Keratinocyte (primary cell): ENCODE measurements around the gene RAB8A.

ENCODE experiments used
- EZH2 ChIP-seq: IDR thresholded peaks from one replicate; pipeline ENCODE4 v1.6.1; 2012; ENCODE audit warnings: inconsistent platforms, mild to moderate bottlenecking, low read length, moderate library complexity
- TF ChIP-seq, protein P1 (sequence below), 3 experiments: IDR thresholded peaks in 1 of 3; conservative IDR thresholded peaks in 1 of 3; optimal IDR thresholded peaks in 1 of 3; 2 replicates in 2 of 3; 3 replicates in 1 of 3; pipeline versions ENCODE3 to v1.5.1; 2011; ENCODE audit warnings: low read length in 3 of 3, mild to moderate bottlenecking in 3 of 3, moderate library complexity in 2 of 3, control low read depth in 1 of 3, inconsistent platforms in 1 of 3; ENCODE audit not compliant: insufficient read depth in 2 of 3; ENCODE audit errors: extremely low read depth in 1 of 3

- no peak for TF ChIP-seq EZH2
- TF ChIP-seq, protein P1, sequence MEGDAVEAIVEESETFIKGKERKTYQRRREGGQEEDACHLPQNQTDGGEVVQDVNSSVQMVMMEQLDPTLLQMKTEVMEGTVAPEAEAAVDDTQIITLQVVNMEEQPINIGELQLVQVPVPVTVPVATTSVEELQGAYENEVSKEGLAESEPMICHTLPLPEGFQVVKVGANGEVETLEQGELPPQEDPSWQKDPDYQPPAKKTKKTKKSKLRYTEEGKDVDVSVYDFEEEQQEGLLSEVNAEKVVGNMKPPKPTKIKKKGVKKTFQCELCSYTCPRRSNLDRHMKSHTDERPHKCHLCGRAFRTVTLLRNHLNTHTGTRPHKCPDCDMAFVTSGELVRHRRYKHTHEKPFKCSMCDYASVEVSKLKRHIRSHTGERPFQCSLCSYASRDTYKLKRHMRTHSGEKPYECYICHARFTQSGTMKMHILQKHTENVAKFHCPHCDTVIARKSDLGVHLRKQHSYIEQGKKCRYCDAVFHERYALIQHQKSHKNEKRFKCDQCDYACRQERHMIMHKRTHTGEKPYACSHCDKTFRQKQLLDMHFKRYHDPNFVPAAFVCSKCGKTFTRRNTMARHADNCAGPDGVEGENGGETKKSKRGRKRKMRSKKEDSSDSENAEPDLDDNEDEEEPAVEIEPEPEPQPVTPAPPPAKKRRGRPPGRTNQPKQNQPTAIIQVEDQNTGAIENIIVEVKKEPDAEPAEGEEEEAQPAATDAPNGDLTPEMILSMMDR (optimal IDR thresholded peaks at IDR 0.05 in 1 of 3, IDR thresholded peaks at IDR 0.05 in 1 of 3, conservative IDR thresholded peaks at IDR 0.05 in 1 of 3; ENCODE audit: extremely low read depth in 1 of 3, insufficient read depth in 2 of 3, low read length in 3 of 3) = no peak
Measured at GRCh38 chr19:16167055-16167454, 55.4 kb downstream of the RAB8A start.
